ENCODE data around the gene DNAJB13. TPM values are rescaled to one million over a fixed set of nuclear protein-coding genes. Genes with fewer than 3 reads are reported as not detected.

The DNAJB13 gene
- total and polyA plus RNA-seq, 2 of the 4 experiments (the other 2 are of a cell fraction), result 0.18 to 0.48 TPM

DNA sequence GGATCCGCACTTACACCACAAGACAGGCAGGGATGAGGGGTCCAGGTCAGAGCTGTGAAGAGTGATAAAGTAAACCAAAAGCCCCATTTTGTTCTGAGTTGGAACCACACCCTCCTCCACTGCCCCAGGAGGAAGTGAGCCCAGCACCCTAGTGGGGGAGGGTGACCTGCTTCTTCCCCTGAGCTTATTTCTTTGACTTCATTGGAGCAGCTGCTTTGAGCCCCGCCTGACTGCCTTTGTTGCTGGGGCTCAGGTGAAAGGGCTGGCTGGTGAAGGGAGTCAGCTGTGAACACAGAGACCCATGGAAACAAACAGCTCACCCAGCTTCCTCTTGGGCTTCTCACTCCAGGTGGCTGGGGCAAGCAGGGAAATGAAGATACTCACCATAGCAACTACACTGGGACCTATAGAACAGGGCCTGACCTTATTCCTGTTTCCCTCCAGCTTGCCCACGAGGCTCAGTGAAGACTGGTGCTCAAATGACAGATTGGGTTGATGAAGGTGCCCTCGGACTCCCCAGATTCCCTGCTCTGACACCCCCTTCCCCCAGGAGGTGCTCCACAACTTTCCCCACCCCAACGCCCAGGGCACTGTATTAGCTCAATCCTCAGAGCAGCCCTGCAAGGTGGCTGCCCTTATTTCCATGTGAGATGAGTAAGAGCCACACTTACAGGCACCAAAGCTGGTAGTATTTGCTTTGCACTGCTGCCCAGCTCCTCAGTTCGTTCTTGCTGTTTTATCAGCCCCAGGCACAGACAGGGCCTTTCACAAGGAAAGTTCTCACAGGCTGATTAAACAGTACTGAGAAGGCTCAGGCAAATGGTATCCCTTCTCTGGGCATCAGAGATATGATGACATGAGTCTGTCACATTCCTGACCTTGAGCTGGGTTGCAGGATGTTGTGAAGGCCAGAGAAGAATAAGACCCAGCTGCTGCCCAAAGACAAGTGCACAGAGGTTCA, 29.5 kb downstream of the DNAJB13 start:
- H2BK120ac ChIP-seq (ENCODE audit: low read depth, low read length), result no peak overlapping the region
- no peaks in the 10 kb centered on the region for H3K27me3 ChIP-seq (ENCODE audit: control insufficient read depth, insufficient read depth, low read length)
- TF ChIP-seq, protein P1, sequence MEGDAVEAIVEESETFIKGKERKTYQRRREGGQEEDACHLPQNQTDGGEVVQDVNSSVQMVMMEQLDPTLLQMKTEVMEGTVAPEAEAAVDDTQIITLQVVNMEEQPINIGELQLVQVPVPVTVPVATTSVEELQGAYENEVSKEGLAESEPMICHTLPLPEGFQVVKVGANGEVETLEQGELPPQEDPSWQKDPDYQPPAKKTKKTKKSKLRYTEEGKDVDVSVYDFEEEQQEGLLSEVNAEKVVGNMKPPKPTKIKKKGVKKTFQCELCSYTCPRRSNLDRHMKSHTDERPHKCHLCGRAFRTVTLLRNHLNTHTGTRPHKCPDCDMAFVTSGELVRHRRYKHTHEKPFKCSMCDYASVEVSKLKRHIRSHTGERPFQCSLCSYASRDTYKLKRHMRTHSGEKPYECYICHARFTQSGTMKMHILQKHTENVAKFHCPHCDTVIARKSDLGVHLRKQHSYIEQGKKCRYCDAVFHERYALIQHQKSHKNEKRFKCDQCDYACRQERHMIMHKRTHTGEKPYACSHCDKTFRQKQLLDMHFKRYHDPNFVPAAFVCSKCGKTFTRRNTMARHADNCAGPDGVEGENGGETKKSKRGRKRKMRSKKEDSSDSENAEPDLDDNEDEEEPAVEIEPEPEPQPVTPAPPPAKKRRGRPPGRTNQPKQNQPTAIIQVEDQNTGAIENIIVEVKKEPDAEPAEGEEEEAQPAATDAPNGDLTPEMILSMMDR (conservative IDR thresholded peaks at IDR 0.05; ENCODE audit: low read depth, low read length), result no peak
- TF ChIP-seq CHD1 (IDR thresholded peaks at IDR 0.05; ENCODE audit: low read depth, low read length), result no peak
- TF ChIP-seq, protein P2, sequence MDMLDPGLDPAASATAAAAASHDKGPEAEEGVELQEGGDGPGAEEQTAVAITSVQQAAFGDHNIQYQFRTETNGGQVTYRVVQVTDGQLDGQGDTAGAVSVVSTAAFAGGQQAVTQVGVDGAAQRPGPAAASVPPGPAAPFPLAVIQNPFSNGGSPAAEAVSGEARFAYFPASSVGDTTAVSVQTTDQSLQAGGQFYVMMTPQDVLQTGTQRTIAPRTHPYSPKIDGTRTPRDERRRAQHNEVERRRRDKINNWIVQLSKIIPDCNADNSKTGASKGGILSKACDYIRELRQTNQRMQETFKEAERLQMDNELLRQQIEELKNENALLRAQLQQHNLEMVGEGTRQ (IDR thresholded peaks at IDR 0.05; ENCODE audit: low read depth, low read length), result no peak
- no peak for TF ChIP-seq MAFK (IDR thresholded peaks at IDR 0.05; ENCODE audit: low read depth, low read length)
- no peak for TF ChIP-seq CEBPB (IDR thresholded peaks at IDR 0.05; ENCODE audit: low read depth, low read length)
- no peak for TF ChIP-seq BHLHE40 (IDR thresholded peaks at IDR 0.05; ENCODE audit: low read depth, low read length)
- TF ChIP-seq, protein P3, sequence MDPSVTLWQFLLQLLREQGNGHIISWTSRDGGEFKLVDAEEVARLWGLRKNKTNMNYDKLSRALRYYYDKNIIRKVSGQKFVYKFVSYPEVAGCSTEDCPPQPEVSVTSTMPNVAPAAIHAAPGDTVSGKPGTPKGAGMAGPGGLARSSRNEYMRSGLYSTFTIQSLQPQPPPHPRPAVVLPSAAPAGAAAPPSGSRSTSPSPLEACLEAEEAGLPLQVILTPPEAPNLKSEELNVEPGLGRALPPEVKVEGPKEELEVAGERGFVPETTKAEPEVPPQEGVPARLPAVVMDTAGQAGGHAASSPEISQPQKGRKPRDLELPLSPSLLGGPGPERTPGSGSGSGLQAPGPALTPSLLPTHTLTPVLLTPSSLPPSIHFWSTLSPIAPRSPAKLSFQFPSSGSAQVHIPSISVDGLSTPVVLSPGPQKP (IDR thresholded peaks at IDR 0.05; ENCODE audit: borderline replicate concordance, low read depth, low read length), result no peak
- no peak for TF ChIP-seq NFE2L2 (IDR thresholded peaks at IDR 0.05; ENCODE audit: low read depth, low read length)
- WGBS, 2 experiments (ENCODE audit: extremely low coverage in 2 of 2, insufficient read length in 1 of 2), result 83% methylated on average over 1 of the region's 6 CpGs; no CpG with 5 or more reads in 1 of the 2 experiments
- H3K4ac ChIP-seq (ENCODE audit: low read depth, low read length), result no peak overlapping the region
- no peak overlapping the region for H3K14ac ChIP-seq (replicated peaks; ENCODE audit: low read depth, low read length)
- no peak overlapping the region for H2BK15ac ChIP-seq (ENCODE audit: low read depth, low read length)
- no peak overlapping the region for H3K56ac ChIP-seq (ENCODE audit: extremely low read depth, insufficient read depth, low read length)
- H4K20me1 ChIP-seq (ENCODE audit: insufficient read depth, low read length), result peaks cover 3% of the 10 kb centered on the region; the same call in 1 of the 2 replicates
- peak; percentile 20 for DNase-seq
- no peak overlapping the region for H3K4me3 ChIP-seq (ENCODE audit: insufficient read depth, low read depth, low read length)
- H2AK9ac ChIP-seq (replicated peaks; ENCODE audit: low read depth, low read length, poor library complexity), result peak overlapping the region; percentile 37
- no peaks in the 10 kb centered on the region for H3K9me3 ChIP-seq (ENCODE audit: control insufficient read depth, insufficient read depth, low read length)
- H3K27ac ChIP-seq (ENCODE audit: insufficient read depth, low read length), result no peak overlapping the region
- ATAC-seq (ENCODE audit: low read depth), result no peak
- no peak overlapping the region for H2AK5ac ChIP-seq (ENCODE audit: low read depth, low read length)
- no peak overlapping the region for H4K8ac ChIP-seq (ENCODE audit: low read depth in 2 of 2, low read length in 2 of 2)
- H4K5ac ChIP-seq (ENCODE audit: low read depth, low read length), result no peak overlapping the region
- intact Hi-C loops (cut with micrococcal nuclease), result loop anchor here (10.0 kb wide), 1 partner anchor 335 kb away; the partner anchor contains the start of gene P4HA3
- H3K79me1 ChIP-seq (ENCODE audit: low read depth in 1 of 2, low read length in 2 of 2), result 0 out of 4 replicates have a peak, but pooled peaks cover 0 to 10% of the 10 kb centered on the region in 2 experiments
- H3K23ac ChIP-seq (ENCODE audit: low read depth, low read length), result no peak overlapping the region
- no peak overlapping the region for H3K9ac ChIP-seq (ENCODE audit: low read depth, low read length)
- H3K36me3 ChIP-seq (ENCODE audit: control insufficient read depth, insufficient read depth, low read length), result no peaks in the 10 kb centered on the region
- ChIA-PET POLR2A (ENCODE audit: unreplicated experiment) (no interaction called here), CTCF (interaction anchor here (0.7 kb wide), 1 partner anchor 89 kb away, joined by 3 read pairs; no protein-coding TSS in a partner anchor)
- no peak overlapping the region for H4K91ac ChIP-seq (ENCODE audit: insufficient read depth, low read depth, low read length)
- in situ Hi-C loops (cut with MboI; ENCODE audit: low sequenced_read_pairs), result no loop called here
- no TSS peak for BruUV-seq (replicated peaks)
- peak overlapping the region; percentile 46 for H2AFZ ChIP-seq (replicated peaks; ENCODE audit: low read length, poor library complexity)
- dilution Hi-C loops (cut with HindIII; ENCODE audit: low sequenced_read_pairs, unreplicated experiment), result no loop called here
- no peak overlapping the region for H2BK5ac ChIP-seq (ENCODE audit: low read depth, low read length, poor library complexity, severe bottlenecking)
- H3K4me2 ChIP-seq (ENCODE audit: low read depth, low read length), result no peak overlapping the region
- H2BK20ac ChIP-seq (ENCODE audit: low read depth, low read length), result no peak overlapping the region; the same call in 1 of the 2 replicates
- H3K4me1 ChIP-seq (ENCODE audit: control insufficient read depth, insufficient read depth, low read length), result no peaks in the 10 kb centered on the region; the same call in 1 of the 2 replicates
- no peak overlapping the region for H3K18ac ChIP-seq (ENCODE audit: low read depth, low read length)
- peaks cover 9% of the 10 kb centered on the region; the same call in 1 of the 2 replicates for H3K9me1 ChIP-seq (ENCODE audit: insufficient read depth, low read length)

All from IMR-90 (cell line).